HG02943 (cell line): Measurements from ENCODE around the gene SIGLEC1.

ENCODE experiments used
- ATAC-seq: cut with Tn5 transposase; IDR thresholded peaks from one replicate; pipeline ENCODE4 v1.9.1; 2021; ENCODE audit warnings: mild to moderate bottlenecking, low read depth, moderate library complexity; ENCODE audit not compliant: unreplicated experiment

Gene SIGLEC1

GRCh38 chr20:3702611-3703391, 9.6 kb downstream of the SIGLEC1 start:
- ATAC-seq: no peak

- no peak for ATAC-seq
Observed at GRCh38 chr20:3701061-3701998, 11.1 kb downstream of the SIGLEC1 start.

- no peak for ATAC-seq
Observed at GRCh38 chr20:3699037-3699436, 13.4 kb downstream of the SIGLEC1 start.

- ATAC-seq: no peak
Observed at GRCh38 chr20:3698591-3699001, 13.8 kb downstream of the SIGLEC1 start.

- no peak for ATAC-seq
Observed at GRCh38 chr20:3697588-3698305, 14.7 kb downstream of the SIGLEC1 start.

GRCh38 chr20:3696745-3697587, 15.4 kb downstream of the SIGLEC1 start:
- ATAC-seq: no peak

- ATAC-seq: no peak
Observed at GRCh38 chr20:3696200-3696599, 16.2 kb downstream of the SIGLEC1 start.

- ATAC-seq: no peak
Observed at GRCh38 chr20:3694864-3695263, 17.5 kb downstream of the SIGLEC1 start.

GRCh38 chr20:3693376-3693775, 19.0 kb downstream of the SIGLEC1 start:
- no peak for ATAC-seq

- ATAC-seq: no peak
Observed at GRCh38 chr20:3692706-3693294, 19.6 kb downstream of the SIGLEC1 start.

- ATAC-seq: no peak
Observed at GRCh38 chr20:3691897-3692296, 20.5 kb downstream of the SIGLEC1 start.

- ATAC-seq: no peak
Observed at GRCh38 chr20:3691306-3691705, 21.1 kb downstream of the SIGLEC1 start.

GRCh38 chr20:3690413-3690812, 22.0 kb downstream of the SIGLEC1 start:
- ATAC-seq: no peak

- no peak for ATAC-seq
Observed at GRCh38 chr20:3689978-3690377, 22.4 kb downstream of the SIGLEC1 start.

- no peak for ATAC-seq
Observed at GRCh38 chr20:3687655-3688054, 24.7 kb downstream of the SIGLEC1 start.

GRCh38 chr20:3686867-3687321, 25.5 kb downstream of the SIGLEC1 start:
- ATAC-seq: no peak

GRCh38 chr20:3686421-3686820, 26.0 kb downstream of the SIGLEC1 start:
- ATAC-seq: no peak

GRCh38 chr20:3685341-3685740, 27.1 kb downstream of the SIGLEC1 start:
- no peak for ATAC-seq

GRCh38 chr20:3681931-3682781, 30.2 kb downstream of the SIGLEC1 start, which contains the start of gene ADAM33:
TSS of gene ADAM33 (minus strand) at chr20:3682010. CDS start at chr20:3682004, 6 bp downstream.
- no peak for ATAC-seq
